Vagina (tissue), 2 donors: ENCODE measurements around the gene PRELID3B.

Source experiments
- POLR2AphosphoS5 ChIP-seq, 2 donors: sonication (generic); formaldehyde crosslinking; IDR thresholded peaks; one replicate each; pipeline ENCODE4 v1.9.0; 2017; ENCODE audit warnings: antibody characterized with exemption in 2 of 2, mild to moderate bottlenecking in 2 of 2, low read depth in 1 of 2; ENCODE audit not compliant: insufficient read depth in 1 of 2
- TF ChIP-seq, protein P1 (sequence below), 3 experiments: fragments of 450-650 bp in 2 of 3; fragments of 200-600 bp in 1 of 3; sonication (generic) in 1 of 3; IDR thresholded peaks; one replicate each; pipeline ENCODE4 v1.5.1; 2017 to 2019; ENCODE audit warnings: antibody characterized with exemption in 3 of 3, mild to moderate bottlenecking in 2 of 3, moderate library complexity in 2 of 3

DNA sequence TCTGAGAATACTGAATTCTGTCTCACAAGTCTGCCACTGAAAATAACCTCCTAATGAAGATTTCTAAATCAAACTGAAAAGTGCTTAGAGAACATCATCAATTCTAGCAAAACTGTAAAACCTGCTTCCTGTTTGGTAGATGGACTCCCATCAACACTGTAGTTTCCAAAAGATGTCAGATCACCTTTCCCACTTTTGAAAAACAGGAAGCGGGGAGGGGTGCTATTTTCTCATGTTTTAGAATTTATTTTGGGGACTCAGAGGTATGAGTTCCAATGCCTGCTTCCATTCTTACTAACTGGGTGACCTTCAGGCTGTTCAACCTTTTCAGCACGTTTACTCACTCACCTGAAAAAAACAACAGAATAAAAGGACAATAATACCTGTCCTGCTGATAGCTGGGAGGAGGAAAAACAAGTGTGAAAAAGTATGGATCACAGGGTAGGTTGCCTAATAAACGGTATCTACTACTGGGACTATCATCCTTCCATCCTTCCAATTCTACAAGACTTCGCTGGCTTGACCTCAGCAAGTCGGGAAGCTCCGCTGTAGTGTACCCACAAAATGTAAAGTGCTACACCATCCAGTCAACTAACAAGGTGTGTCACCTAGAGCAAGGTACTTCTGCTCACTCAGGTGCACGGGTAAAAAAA, 11.5 kb downstream of the PRELID3B start:
- TF ChIP-seq, protein P1, sequence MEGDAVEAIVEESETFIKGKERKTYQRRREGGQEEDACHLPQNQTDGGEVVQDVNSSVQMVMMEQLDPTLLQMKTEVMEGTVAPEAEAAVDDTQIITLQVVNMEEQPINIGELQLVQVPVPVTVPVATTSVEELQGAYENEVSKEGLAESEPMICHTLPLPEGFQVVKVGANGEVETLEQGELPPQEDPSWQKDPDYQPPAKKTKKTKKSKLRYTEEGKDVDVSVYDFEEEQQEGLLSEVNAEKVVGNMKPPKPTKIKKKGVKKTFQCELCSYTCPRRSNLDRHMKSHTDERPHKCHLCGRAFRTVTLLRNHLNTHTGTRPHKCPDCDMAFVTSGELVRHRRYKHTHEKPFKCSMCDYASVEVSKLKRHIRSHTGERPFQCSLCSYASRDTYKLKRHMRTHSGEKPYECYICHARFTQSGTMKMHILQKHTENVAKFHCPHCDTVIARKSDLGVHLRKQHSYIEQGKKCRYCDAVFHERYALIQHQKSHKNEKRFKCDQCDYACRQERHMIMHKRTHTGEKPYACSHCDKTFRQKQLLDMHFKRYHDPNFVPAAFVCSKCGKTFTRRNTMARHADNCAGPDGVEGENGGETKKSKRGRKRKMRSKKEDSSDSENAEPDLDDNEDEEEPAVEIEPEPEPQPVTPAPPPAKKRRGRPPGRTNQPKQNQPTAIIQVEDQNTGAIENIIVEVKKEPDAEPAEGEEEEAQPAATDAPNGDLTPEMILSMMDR (IDR thresholded peaks at IDR 0.05), result no peak
- TF ChIP-seq POLR2AphosphoS5 (IDR thresholded peaks at IDR 0.05; ENCODE audit: insufficient read depth in 1 of 2, low read depth in 1 of 2), result no peak
